Right lobe of liver (tissue), 6 donors: ENCODE measurements around the gene BET1. TPM values are rescaled to one million over a fixed set of nuclear protein-coding genes. Genes with fewer than 3 reads are reported as not detected.

ENCODE experiments used
- ATAC-seq, 4 donors: fragments of 200-7000 bp; cut with Tn5 transposase; one replicate each; pipeline ENCODE4 v1.9.1; 2020; ENCODE audit warnings: mild to moderate bottlenecking in 4 of 4, moderate library complexity in 4 of 4
- DNase-seq, 3 donors: peaks; one replicate each; pipeline ENCODE4 v3.0.0-alpha.2; 2020
- H3K27ac ChIP-seq, 3 donors: fragments of 200-600 bp; one replicate each; pipeline ENCODE4 v1.8.0; 2022
- H3K27me3 ChIP-seq, 2 donors: fragments of 200-600 bp; one replicate each; pipeline ENCODE4 v1.8.0; 2022
- H3K36me3 ChIP-seq, 4 donors: fragments of 200-600 bp; sonication (generic) in 1 of 4; one replicate each; pipeline versions ENCODE4 v1.5.1 to v1.8.0; 2017 to 2022; ENCODE audit warnings: control low read depth in 1 of 4
- H3K4me1 ChIP-seq, 4 donors: fragments of 200-600 bp; sonication (generic) in 1 of 4; one replicate each; pipeline versions ENCODE4 v1.5.1 to v1.8.0; 2017 to 2022; ENCODE audit warnings: control low read depth in 1 of 4
- H3K4me3 ChIP-seq, 3 donors: fragments of 200-600 bp; one replicate each; pipeline ENCODE4 v1.8.0; 2022
- H3K9me3 ChIP-seq, 4 donors: fragments of 200-600 bp; sonication (generic) in 1 of 4; one replicate each; pipeline versions ENCODE4 v1.5.1 to v1.8.0; 2017 to 2022; ENCODE audit warnings: control low read depth in 1 of 4
- CTCF ChIP-seq, 4 donors: fragments of 200-600 bp in 3 of 4; fragments of 450-650 bp in 1 of 4; IDR thresholded peaks; one replicate each; pipeline versions ENCODE4 v1.5.1 to v1.8.0; 2016 to 2022; ENCODE audit warnings: antibody characterized with exemption in 4 of 4, mild to moderate bottlenecking in 2 of 4
- POLR2A ChIP-seq: fragments of 450-650 bp; IDR thresholded peaks from one replicate; pipeline ENCODE4 v1.6.1; 2017; ENCODE audit warnings: antibody characterized with exemption, mild to moderate bottlenecking
- WGBS: methylation state at CpG from one replicate; pipeline ENCODE4 v1.1.6; 2018; ENCODE audit warnings: low coverage, low lambda C conversion rate; ENCODE audit not compliant: insufficient coverage; ENCODE audit errors: missing lambda C conversion rate; 5-methylcytosine and 5-hydroxymethylcytosine counted together
- intact Hi-C, 2 donors: fragments of 100-400 bp; cut with DNase I; formaldehyde crosslinking; loops; one replicate each; pipeline versions ENCODE4 v1.11.2 to v1.14.1; 2022
- total RNA-seq, 6 experiments: library from RNA; depleted of rRNA in 2 of 6; stranded (reverse); fragments of >200 nt in 2 of 6; fragmentation: NEBNext Ultra II Directional in 3 of 6; extraction: Animal tissue kit (Norgen Biotek cat#: 25700) in 3 of 6; gene quantifications; one replicate each; pipeline versions ENCODE4 v1.1.0 to v1.2.4, GENCODE V29; 2016 to 2023
- donor health status: DM: no; HTN: yes; CAD: no.
- donor health status: DM: no; HTN: no; CAD: no.
- donor health status: DM: no; HTN: no; CAD: no.
- donor health status: DM: no; HTN: yes; CAD: no.
- donor health status: DM: no; HTN: yes; CAD: no.

Gene BET1
- total RNA-seq, 6 experiments from 2014 or later = 12.4 to 19.7 (median 16.5) TPM

- H3K4me1 ChIP-seq = no peaks in the 10 kb centered on the region
- H3K36me3 ChIP-seq = no peaks in the 10 kb centered on the region
- H3K9me3 ChIP-seq = no peaks in the 10 kb centered on the region
- ATAC-seq (no peak), DNase-seq (no peak)
- H3K27ac ChIP-seq = no peak overlapping the region
- H3K27me3 ChIP-seq = no peaks in the 10 kb centered on the region
- intact Hi-C loops = no loop called here
- no peak overlapping the region for H3K4me3 ChIP-seq
- TF ChIP-seq POLR2A = no peak
- no peak for TF ChIP-seq CTCF (IDR thresholded peaks at IDR 0.05)
These were observed 40.7 kb upstream of the BET1 start for GRCh38 chr7:94044806-94045205.

GRCh38 chr7:94043299-94043698 lies 39.1 kb upstream of the BET1 start:
- TF ChIP-seq CTCF (IDR thresholded peaks at IDR 0.05) (no peak), POLR2A (no peak)
- H3K36me3 ChIP-seq = no peaks in the 10 kb centered on the region
- no peaks in the 10 kb centered on the region for H3K27me3 ChIP-seq
- no peak overlapping the region for H3K4me3 ChIP-seq
- ATAC-seq (no peak), DNase-seq (no peak)
- no peaks in the 10 kb centered on the region for H3K4me1 ChIP-seq
- 8% methylated on average over 1 of the region's 1 CpG for WGBS
- intact Hi-C loops = no loop called here
- no peak overlapping the region for H3K27ac ChIP-seq
- H3K9me3 ChIP-seq = no peaks in the 10 kb centered on the region

- no peaks in the 10 kb centered on the region for H3K36me3 ChIP-seq
These were observed 38.2 kb upstream of the BET1 start for GRCh38 chr7:94042381-94042780.

GRCh38 chr7:94041529-94041928 lies 37.4 kb upstream of the BET1 start:
- no peak for TF ChIP-seq CTCF (IDR thresholded peaks at IDR 0.05)
- TF ChIP-seq POLR2A = no peak
- intact Hi-C loops = no loop called here

More at GRCh38 chr7:94042381-94042780, 38.2 kb upstream of the BET1 start:
- Histone ChIP-seq H3K27ac (no peak overlapping the region), H3K9me3 (no peaks in the 10 kb centered on the region), H3K27me3 (no peaks in the 10 kb centered on the region), H3K4me1 (no peaks in the 10 kb centered on the region), H3K4me3 (no peak overlapping the region)
- no peak for ATAC-seq
- 45% methylated on average over 3 of the region's 3 CpGs for WGBS
- no peak for DNase-seq
- no peak for TF ChIP-seq CTCF (IDR thresholded peaks at IDR 0.05)
- no peak for TF ChIP-seq POLR2A
- intact Hi-C loops = no loop called here

GRCh38 chr7:94040254-94040653 lies 36.1 kb upstream of the BET1 start:
- no peaks in the 10 kb centered on the region for H3K4me1 ChIP-seq
- no peak for DNase-seq
- intact Hi-C loops = no loop called here
- TF ChIP-seq POLR2A (no peak), CTCF (IDR thresholded peaks at IDR 0.05) (no peak)
- no peak overlapping the region for H3K4me3 ChIP-seq
- no peak for ATAC-seq
- no peaks in the 10 kb centered on the region for H3K27me3 ChIP-seq
- H3K9me3 ChIP-seq = no peaks in the 10 kb centered on the region
- no peaks in the 10 kb centered on the region for H3K36me3 ChIP-seq
- WGBS = 23% methylated on average over 2 of the region's 2 CpGs
- H3K27ac ChIP-seq = no peak overlapping the region

More at GRCh38 chr7:94041529-94041928, 37.4 kb upstream of the BET1 start:
- DNase-seq (no peak), ATAC-seq (no peak)
- H3K27me3 ChIP-seq = no peaks in the 10 kb centered on the region
- no peak overlapping the region for H3K27ac ChIP-seq
- no peaks in the 10 kb centered on the region for H3K36me3 ChIP-seq
- no peaks in the 10 kb centered on the region for H3K9me3 ChIP-seq
- H3K4me1 ChIP-seq = no peaks in the 10 kb centered on the region
- H3K4me3 ChIP-seq = no peak overlapping the region
